Measurements from ENCODE around the gene CD200R1. TPM values are rescaled to one million over a fixed set of nuclear protein-coding genes. Genes with fewer than 3 reads are reported as not detected.

The CD200R1 gene
- total and polyA plus RNA-seq, 9 of the 15 experiments (the other 6 are each of a cell fraction or from before 2014, with no cell fraction given) = 0.04 to 0.23 (median 0.09) TPM; not detected in 5

GRCh38 chr3:112908252-112908651, 66.7 kb downstream of the CD200R1 start:
- in situ Hi-C loops (cut with MboI) (no loop called here), intact Hi-C loops (cut with micrococcal nuclease) (no loop called here)
- Histone ChIP-seq H4K20me1 (replicated peaks; ENCODE audit: control insufficient read depth, insufficient read depth, low read length) (no peaks in the 10 kb centered on the region), H3K79me2 (ENCODE audit: control insufficient read depth, insufficient read depth, low read length) (no peaks in the 10 kb centered on the region), H3K4me1 (replicated peaks in 1 of 2; ENCODE audit: control insufficient read depth in 2 of 2, insufficient read depth in 2 of 2, low read length in 2 of 2) (no peaks in the 10 kb centered on the region), H3K4me2 (ENCODE audit: insufficient read depth, low read length) (no peak overlapping the region), H3K4me3 (no peak overlapping the region), H3K27ac (ENCODE audit: extremely low read depth, low read depth, low read length) (no peak overlapping the region), H3K9me1 (ENCODE audit: control insufficient read depth, insufficient read depth, low read length) (no peaks in the 10 kb centered on the region), H3K9me3 (replicated peaks; ENCODE audit: control insufficient read depth, insufficient read depth, low read depth, low read length) (no peaks in the 10 kb centered on the region), H3K9ac (ENCODE audit: insufficient read depth in 1 of 2, low read depth in 2 of 2, low read length in 2 of 2) (no peak overlapping the region), H3K27me3 (ENCODE audit: control insufficient read depth in 2 of 2, insufficient read depth in 2 of 2, low read length in 2 of 2) (no peaks in the 10 kb centered on the region), H2AFZ (ENCODE audit: low read depth, low read length) (no peak overlapping the region), H3K36me3 (ENCODE audit: control insufficient read depth, insufficient read depth, low read length) (no peaks in the 10 kb centered on the region)
- BruUV-seq (replicated peaks) = no TSS peak
- POLR2A ChIA-PET = no interaction called here
- ATAC-seq = no peak
- FAIRE-seq = no peak
- DNase-seq (ENCODE audit: extremely low read depth in 1 of 4, low spot score in 3 of 4) = no peak
- CTCF ChIA-PET (ENCODE audit: low intra/inter-chr PET ratio) = no interaction called here
- TF ChIP-seq THAP12 (CRISPR knock-in tag; IDR thresholded peaks at IDR 0.05) = no peak
- TF ChIP-seq ZNF507 (tag; conservative IDR thresholded peaks at IDR 0.05) = 0 out of 2 replicates have a peak, but pooled peaks have one; percentile 37

GRCh38 chr3:112904786-112905185, 70.1 kb downstream of the CD200R1 start:
- no peak overlapping the region for H3K4me2 ChIP-seq (ENCODE audit: insufficient read depth, low read length)
- 18% methylated on average over 8 of the region's 8 CpGs for WGBS (ENCODE audit: insufficient coverage, low coverage, missing lambda C conversion rate)
- H3K4me3 ChIP-seq = no peak overlapping the region
- in situ Hi-C loops (cut with MboI) = no loop called here
- H3K27me3 ChIP-seq (ENCODE audit: control insufficient read depth in 2 of 2, insufficient read depth in 2 of 2, low read length in 2 of 2) = no peaks in the 10 kb centered on the region
- FAIRE-seq (no peak), ATAC-seq (no peak), DNase-seq (ENCODE audit: extremely low read depth in 1 of 4, low spot score in 3 of 4) (no peak)
- CTCF ChIA-PET (ENCODE audit: low intra/inter-chr PET ratio) = no interaction called here
- H4K20me1 ChIP-seq (replicated peaks; ENCODE audit: control insufficient read depth, insufficient read depth, low read length) = no peaks in the 10 kb centered on the region
- H3K36me3 ChIP-seq (ENCODE audit: control insufficient read depth, insufficient read depth, low read length) = no peaks in the 10 kb centered on the region
- no peak overlapping the region for H2AFZ ChIP-seq (ENCODE audit: low read depth, low read length)
- H3K9me3 ChIP-seq (replicated peaks; ENCODE audit: control insufficient read depth, insufficient read depth, low read depth, low read length) = no peaks in the 10 kb centered on the region
- intact Hi-C loops (cut with micrococcal nuclease) = no loop called here
- no peaks in the 10 kb centered on the region for H3K4me1 ChIP-seq (replicated peaks in 1 of 2; ENCODE audit: control insufficient read depth in 2 of 2, insufficient read depth in 2 of 2, low read length in 2 of 2)
- no peaks in the 10 kb centered on the region for H3K79me2 ChIP-seq (ENCODE audit: control insufficient read depth, insufficient read depth, low read length)
- no peaks in the 10 kb centered on the region for H3K9me1 ChIP-seq (ENCODE audit: control insufficient read depth, insufficient read depth, low read length)
- BruUV-seq (replicated peaks) = no TSS peak
- no peak overlapping the region for H3K9ac ChIP-seq (ENCODE audit: insufficient read depth in 1 of 2, low read depth in 2 of 2, low read length in 2 of 2)
- H3K27ac ChIP-seq (ENCODE audit: extremely low read depth, low read depth, low read length) = no peak overlapping the region
- POLR2A ChIA-PET = no interaction called here
- TF ChIP-seq ZNF644 (tag; IDR thresholded peaks at IDR 0.05; ENCODE audit: low read depth) = no peak
- no peak for TF ChIP-seq E2F3 (CRISPR knock-in tag; IDR thresholded peaks at IDR 0.05)
- no peak for TF ChIP-seq MBD2 (IDR thresholded peaks at IDR 0.05; ENCODE audit: borderline replicate concordance, low read depth)
- no peak for TF ChIP-seq MCM7 (IDR thresholded peaks at IDR 0.05)

All from K562 (cell line).